Coronary artery (tissue), 2 donors: ENCODE data around the gene CFDP1.

Source experiments
- DNase-seq: peaks from one replicate; pipeline ENCODE4 v3.0.0-alpha.2; 2017; ENCODE audit warnings: low spot score
- H3K27ac ChIP-seq, 2 donors: fragments of 200-600 bp; sonication (generic); one replicate each; pipeline ENCODE4 v1.5.1; 2016 to 2019
- H3K4me3 ChIP-seq: fragments of 200-600 bp; sonication (generic); 2 replicates; pipeline ENCODE4 v1.5.1; 2016; ENCODE audit warnings: mild to moderate bottlenecking, moderate library complexity
- TF ChIP-seq, protein P1 (sequence below): fragments of 200-600 bp; sonication (generic); IDR thresholded peaks from one replicate; pipeline ENCODE4 v1.5.1; 2019; ENCODE audit warnings: antibody characterized with exemption

The CFDP1 gene

DNA sequence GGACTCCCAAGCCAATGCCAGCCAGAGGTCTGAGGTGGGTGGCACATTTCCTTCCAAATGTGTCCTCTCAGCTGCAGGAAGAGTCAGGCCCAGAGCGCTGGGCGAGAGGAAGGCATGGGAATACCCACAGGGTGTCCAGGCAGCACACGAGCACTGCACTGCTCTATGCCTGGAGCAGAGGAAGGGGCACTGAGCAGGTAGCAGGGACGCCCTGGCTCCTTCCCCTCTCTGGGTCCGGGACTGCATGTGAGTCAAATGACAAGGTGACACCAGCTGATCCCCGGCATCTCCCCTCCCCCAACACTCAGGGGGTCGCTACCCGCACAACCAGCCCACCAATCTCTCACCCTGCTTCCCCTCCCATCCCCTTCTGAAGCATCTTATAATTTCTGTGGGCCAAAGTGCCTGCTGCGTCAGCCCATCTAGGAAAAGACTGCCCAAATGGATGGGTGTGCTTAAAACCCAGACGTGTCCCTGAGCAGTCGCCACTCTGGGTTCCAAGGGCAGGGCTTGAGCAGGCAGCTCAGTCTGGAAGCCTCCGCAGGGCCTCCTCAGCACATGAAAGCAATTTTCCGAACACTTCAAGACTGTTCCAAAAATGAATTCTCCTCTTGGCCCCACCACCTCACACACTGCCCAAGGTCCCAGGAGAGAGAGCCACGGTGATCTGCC is 169.9 kb downstream of the CFDP1 start:
- H3K27ac ChIP-seq, result peak overlapping the region; percentile 94 to 97
- peak; percentile 72 for DNase-seq
- H3K4me3 ChIP-seq, result peak overlapping the region; percentile 91
- TF ChIP-seq, protein P1, sequence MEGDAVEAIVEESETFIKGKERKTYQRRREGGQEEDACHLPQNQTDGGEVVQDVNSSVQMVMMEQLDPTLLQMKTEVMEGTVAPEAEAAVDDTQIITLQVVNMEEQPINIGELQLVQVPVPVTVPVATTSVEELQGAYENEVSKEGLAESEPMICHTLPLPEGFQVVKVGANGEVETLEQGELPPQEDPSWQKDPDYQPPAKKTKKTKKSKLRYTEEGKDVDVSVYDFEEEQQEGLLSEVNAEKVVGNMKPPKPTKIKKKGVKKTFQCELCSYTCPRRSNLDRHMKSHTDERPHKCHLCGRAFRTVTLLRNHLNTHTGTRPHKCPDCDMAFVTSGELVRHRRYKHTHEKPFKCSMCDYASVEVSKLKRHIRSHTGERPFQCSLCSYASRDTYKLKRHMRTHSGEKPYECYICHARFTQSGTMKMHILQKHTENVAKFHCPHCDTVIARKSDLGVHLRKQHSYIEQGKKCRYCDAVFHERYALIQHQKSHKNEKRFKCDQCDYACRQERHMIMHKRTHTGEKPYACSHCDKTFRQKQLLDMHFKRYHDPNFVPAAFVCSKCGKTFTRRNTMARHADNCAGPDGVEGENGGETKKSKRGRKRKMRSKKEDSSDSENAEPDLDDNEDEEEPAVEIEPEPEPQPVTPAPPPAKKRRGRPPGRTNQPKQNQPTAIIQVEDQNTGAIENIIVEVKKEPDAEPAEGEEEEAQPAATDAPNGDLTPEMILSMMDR, result no peak

GRCh38 chr16:75262800-75263127 is 170.5 kb downstream of the CFDP1 start:
- peak overlapping the region; percentile 94 to 97 for H3K27ac ChIP-seq
- H3K4me3 ChIP-seq, result peak overlapping the region; percentile 91
- DNase-seq, result no peak
- TF ChIP-seq, protein P1, result no peak

DNA sequence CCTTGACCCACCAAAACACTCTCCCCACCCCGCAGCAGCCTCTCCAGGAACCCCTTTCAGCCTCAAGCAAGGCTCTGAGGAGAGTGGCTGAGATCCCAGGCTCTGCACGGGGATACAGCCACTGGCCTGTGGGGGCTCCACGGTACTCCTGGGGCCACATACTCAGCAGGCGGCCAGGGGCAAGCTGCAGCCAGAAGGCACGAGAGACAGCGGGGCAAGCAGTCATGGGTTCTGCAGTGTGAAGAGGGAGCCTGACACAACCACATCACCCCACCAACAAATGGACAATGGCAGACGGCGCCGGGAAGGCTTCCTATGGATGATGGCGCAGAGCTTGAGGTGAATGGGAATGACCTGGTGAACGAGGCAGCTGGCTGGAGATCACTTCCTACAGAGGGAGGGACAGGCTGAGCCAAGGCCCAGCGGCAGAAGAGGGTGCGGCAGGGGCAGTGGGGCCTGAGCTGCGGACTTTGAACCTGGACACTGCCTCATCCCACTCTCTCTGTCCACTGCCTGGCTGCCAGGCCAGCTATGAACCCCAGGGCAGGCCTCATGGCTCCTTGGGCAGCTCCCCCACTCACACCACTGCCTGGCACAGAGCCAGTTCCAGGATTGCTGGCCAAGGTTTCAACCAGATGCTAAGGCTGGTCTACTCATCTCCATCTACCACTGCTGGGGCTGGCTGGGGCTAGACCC is 171.1 kb downstream of the CFDP1 start:
- no peak for DNase-seq
- Histone ChIP-seq H3K4me3 (peak overlapping the region; percentile 91), H3K27ac (peak overlapping the region; percentile 94 to 97)
- TF ChIP-seq, protein P1, result no peak

GRCh38 chr16:75261590-75262078 is 171.7 kb downstream of the CFDP1 start:
- no peak for DNase-seq
- Histone ChIP-seq H3K4me3 (peak overlapping the region; percentile 91), H3K27ac (peak overlapping the region; percentile 94 to 97)
- TF ChIP-seq, protein P1, result no peak

GRCh38 chr16:75260851-75261589 is 172.3 kb downstream of the CFDP1 start:
- Histone ChIP-seq H3K27ac (peak overlapping the region; percentile 94 to 97), H3K4me3 (peak overlapping the region; percentile 91)
- TF ChIP-seq, protein P1, result no peak
- no peak for DNase-seq

- DNase-seq, result no peak
- Histone ChIP-seq H3K27ac (peak overlapping the region in 1 of 2 donors; percentile 9), H3K4me3 (no peak overlapping the region)
- TF ChIP-seq, protein P1, result no peak
Measured at GRCh38 chr16:75258807-75259141, 174.5 kb downstream of the CFDP1 start.
